Fibroblast of mammary gland (primary cell): ENCODE measurements around the gene P3H4.
A peak's percentile ranks its signal among the peaks of the same experiment; 100 is the strongest.

ENCODE experiments used
- DNase-seq: peaks from one replicate; pipeline ENCODE4 v3.0.0-alpha.2; 2010; ENCODE audit warnings: low read depth
- H3K4me3 ChIP-seq: 2 replicates; pipeline ENCODE4 v1.5.1; 2011; ENCODE audit warnings: low read depth, mild to moderate bottlenecking, low read length, moderate library complexity; ENCODE audit not compliant: control insufficient read depth
- TF ChIP-seq, protein P1 (sequence below): conservative IDR thresholded peaks from 2 replicates; pipeline ENCODE4 v1.5.1; 2011; ENCODE audit warnings: low read depth, low read length, inconsistent platforms; ENCODE audit not compliant: control insufficient read depth, insufficient read depth

The P3H4 gene

GRCh38 chr17:41803049-41804020 is 8.4 kb downstream of the P3H4 start:
- TF ChIP-seq, protein P1, sequence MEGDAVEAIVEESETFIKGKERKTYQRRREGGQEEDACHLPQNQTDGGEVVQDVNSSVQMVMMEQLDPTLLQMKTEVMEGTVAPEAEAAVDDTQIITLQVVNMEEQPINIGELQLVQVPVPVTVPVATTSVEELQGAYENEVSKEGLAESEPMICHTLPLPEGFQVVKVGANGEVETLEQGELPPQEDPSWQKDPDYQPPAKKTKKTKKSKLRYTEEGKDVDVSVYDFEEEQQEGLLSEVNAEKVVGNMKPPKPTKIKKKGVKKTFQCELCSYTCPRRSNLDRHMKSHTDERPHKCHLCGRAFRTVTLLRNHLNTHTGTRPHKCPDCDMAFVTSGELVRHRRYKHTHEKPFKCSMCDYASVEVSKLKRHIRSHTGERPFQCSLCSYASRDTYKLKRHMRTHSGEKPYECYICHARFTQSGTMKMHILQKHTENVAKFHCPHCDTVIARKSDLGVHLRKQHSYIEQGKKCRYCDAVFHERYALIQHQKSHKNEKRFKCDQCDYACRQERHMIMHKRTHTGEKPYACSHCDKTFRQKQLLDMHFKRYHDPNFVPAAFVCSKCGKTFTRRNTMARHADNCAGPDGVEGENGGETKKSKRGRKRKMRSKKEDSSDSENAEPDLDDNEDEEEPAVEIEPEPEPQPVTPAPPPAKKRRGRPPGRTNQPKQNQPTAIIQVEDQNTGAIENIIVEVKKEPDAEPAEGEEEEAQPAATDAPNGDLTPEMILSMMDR, result no peak
- no peak for DNase-seq
- no peak overlapping the region for H3K4me3 ChIP-seq

GRCh38 chr17:41801374-41802271 is 10.1 kb downstream of the P3H4 start:
- TF ChIP-seq, protein P1, result peak; percentile 94
- peak; percentile 74 for DNase-seq
- no peak overlapping the region for H3K4me3 ChIP-seq

DNA sequence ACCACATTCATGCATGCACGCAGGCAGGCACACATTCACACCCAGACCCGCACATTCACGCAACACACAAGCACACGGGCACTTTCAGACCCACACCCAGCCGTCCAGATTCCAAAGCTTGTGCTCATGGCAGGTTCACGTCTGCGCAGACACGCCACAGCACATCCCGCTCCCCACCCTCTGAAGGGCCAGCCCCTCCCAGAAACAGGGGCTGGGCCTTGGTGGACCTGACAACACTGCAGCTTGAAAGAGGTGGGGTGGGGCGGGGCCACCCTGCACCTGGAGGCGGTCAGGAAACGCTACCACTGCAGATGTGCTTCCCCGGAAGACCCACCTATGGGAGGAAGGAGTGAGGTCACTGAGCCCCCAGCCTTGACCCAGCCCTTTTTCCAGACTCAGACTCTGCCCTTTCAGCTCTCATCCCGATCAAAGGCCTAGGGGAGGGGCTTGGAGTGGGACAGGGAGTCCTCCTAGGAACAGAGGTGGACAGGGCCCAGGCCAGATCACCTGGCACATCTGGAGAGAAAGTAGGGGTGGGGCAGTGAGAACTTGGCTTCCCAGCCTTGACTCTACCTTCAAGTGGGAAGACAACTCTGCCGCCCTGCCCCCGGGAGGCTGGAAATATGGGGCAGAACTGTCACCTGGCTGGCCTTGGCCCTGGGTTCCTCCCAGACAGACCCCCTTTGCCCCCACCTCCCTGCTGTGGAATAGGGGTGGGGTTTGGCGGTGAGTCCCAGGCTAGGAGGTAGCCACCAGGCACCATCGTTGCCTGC is 11.0 kb downstream of the P3H4 start:
- TF ChIP-seq, protein P1, result no peak
- H3K4me3 ChIP-seq, result no peak overlapping the region
- peak; percentile 50 for DNase-seq

GRCh38 chr17:41799366-41799765 is 12.4 kb downstream of the P3H4 start:
- no peak for DNase-seq
- no peak overlapping the region for H3K4me3 ChIP-seq
- TF ChIP-seq, protein P1, result no peak

GRCh38 chr17:41797377-41797776 is 14.4 kb downstream of the P3H4 start:
- H3K4me3 ChIP-seq, result no peak overlapping the region
- TF ChIP-seq, protein P1, result no peak
- DNase-seq, result no peak
